ENCODE results near the gene GGTLC3.
"Not testable (repeated sequence)": the region's sequence is repeated elsewhere in the genome, so short reads cannot be mapped to it uniquely, and the experiment has no call there.

The GGTLC3 gene

DNA sequence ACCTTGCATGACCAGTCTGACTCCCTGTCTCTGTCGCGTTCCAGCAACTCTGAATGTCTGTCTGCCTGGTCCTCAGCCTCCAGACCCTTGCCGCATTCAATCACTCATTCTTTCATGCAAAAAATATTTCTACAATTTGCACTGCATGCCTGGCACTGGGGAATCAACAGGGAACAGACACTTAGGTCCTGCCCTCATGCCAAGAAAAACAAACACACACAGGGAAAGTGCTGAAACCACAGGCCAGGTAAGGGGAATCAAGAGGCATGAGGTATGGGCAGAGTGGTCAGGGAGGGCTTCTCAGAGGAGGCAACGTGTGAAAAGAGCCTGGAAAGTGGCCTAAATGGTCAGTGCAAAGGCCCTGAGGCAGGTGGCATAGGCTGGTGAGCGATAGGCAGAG, at the start of gene GGTLC3:
Gene GGTLC3 (minus strand): TSS at position 101 of the 400 bp plus-strand sequence. CDS start 264 bp downstream, outside the sequence.
- not testable (repeated sequence) for H3K9me3 ChIP-seq (ENCODE audit: control insufficient read depth in 2 of 2, low read length in 2 of 2); H3K4me3 ChIP-seq (ENCODE audit: low read length in 2 of 2); H3K27ac ChIP-seq (ENCODE audit: low read depth in 2 of 2, low read length in 2 of 2); H3K4me1 ChIP-seq (ENCODE audit: control insufficient read depth in 2 of 2, insufficient read depth in 2 of 2, low read length in 2 of 2); H3K27me3 ChIP-seq (ENCODE audit: control insufficient read depth in 2 of 2, insufficient read depth in 2 of 2, low read length in 2 of 2); H3K36me3 ChIP-seq (ENCODE audit: control insufficient read depth in 2 of 2, insufficient read depth in 2 of 2, low read length in 2 of 2); H3K9ac ChIP-seq (ENCODE audit: low read depth in 1 of 2, low read length in 2 of 2)

DNA sequence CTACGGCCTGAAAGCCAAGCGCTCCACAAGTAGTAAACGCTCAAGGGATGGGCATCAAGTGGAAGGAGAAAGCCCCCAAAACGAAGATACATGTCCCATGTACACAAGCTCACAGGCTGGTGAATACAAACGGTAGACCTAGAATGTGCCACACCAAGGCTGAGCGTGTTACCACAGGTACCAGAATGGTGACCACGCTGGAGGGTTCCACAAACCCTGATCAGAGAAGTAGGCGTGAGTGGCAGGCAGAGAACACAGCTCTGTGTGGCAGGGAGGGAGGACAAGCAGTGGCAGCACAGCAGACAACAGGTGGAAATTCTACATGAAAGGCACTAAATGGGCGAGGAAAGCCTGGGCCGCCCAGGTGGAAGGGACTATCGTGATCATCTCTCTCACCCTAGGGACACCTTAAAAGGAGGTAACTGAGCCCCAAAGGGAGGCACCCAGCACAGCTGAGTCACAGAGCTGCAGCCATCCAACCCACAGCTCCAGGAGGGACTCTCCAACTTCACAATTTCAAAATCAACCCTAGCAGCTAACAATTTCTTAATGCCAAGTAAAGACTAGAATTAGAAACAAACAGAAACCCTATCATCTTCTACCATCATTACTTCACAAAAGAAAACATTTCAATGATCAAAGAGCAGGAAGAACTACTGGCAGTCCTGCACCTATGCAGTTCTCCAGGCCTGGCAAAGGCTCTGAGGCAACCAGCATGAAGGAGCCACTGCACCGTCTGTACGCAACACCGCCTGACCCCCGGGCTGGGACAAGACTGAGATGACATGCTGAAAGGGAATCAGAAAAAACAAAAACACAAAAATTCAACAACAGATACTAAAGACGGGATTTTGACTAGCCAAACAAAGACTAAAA, 42.4 kb upstream of the GGTLC3 start:
- H3K9ac ChIP-seq (ENCODE audit: low read depth in 1 of 2, low read length in 2 of 2); H3K36me3 ChIP-seq (ENCODE audit: control insufficient read depth in 2 of 2, insufficient read depth in 2 of 2, low read length in 2 of 2); H3K27me3 ChIP-seq (ENCODE audit: control insufficient read depth in 2 of 2, insufficient read depth in 2 of 2, low read length in 2 of 2); H3K4me3 ChIP-seq (ENCODE audit: low read length in 2 of 2); H3K9me3 ChIP-seq (ENCODE audit: control insufficient read depth in 2 of 2, low read length in 2 of 2); H3K27ac ChIP-seq (ENCODE audit: low read depth in 2 of 2, low read length in 2 of 2); H3K4me1 ChIP-seq (ENCODE audit: control insufficient read depth in 2 of 2, insufficient read depth in 2 of 2, low read length in 2 of 2): not testable (repeated sequence)

DNA sequence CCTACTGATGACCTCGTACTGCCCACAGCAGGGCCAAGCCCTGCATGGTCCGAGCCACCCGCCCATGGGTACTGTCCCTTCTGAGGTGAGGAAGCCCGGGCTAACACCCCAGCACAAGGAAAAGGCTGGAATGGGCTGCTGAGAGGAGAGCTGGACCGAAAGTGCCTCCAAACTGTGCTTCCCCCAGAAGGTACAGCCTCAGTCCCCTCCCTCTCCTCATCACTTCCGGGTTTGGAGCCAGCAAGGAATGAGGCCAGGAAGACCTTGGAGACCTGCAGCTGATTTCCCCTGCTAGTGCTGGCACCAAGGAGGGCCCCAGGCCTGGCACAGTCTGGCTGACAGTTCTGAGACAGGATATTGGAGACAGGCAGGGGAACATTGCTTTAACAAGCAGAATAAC, 41.0 kb upstream of the GGTLC3 start:
- not testable (repeated sequence) for H3K27ac ChIP-seq (ENCODE audit: low read depth in 2 of 2, low read length in 2 of 2); H3K4me3 ChIP-seq (ENCODE audit: low read length in 2 of 2); H3K4me1 ChIP-seq (ENCODE audit: control insufficient read depth in 2 of 2, insufficient read depth in 2 of 2, low read length in 2 of 2); H3K9me3 ChIP-seq (ENCODE audit: control insufficient read depth in 2 of 2, low read length in 2 of 2); H3K27me3 ChIP-seq (ENCODE audit: control insufficient read depth in 2 of 2, insufficient read depth in 2 of 2, low read length in 2 of 2); H3K9ac ChIP-seq (ENCODE audit: low read depth in 1 of 2, low read length in 2 of 2); H3K36me3 ChIP-seq (ENCODE audit: control insufficient read depth in 2 of 2, insufficient read depth in 2 of 2, low read length in 2 of 2)

DNA sequence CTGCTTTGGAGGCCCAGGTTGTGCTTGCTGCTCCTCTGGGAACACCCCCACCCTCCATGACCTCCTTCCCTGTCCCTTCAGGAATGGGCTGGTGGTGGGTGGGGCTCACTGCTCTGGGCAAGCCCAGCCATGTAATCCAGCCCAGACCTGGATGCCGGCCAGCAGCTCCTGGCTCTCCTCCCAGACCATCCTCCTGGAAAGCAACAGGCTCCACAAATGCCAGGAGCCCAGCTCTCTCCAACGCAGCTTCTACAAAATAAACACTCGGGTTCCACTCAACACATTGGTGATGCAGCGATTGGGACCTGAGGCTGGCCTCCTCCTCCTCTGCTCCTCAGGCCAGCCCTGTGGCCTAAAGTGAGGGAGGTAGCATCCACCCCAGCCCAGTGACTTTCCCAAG, 40.6 kb upstream of the GGTLC3 start:
- not testable (repeated sequence) for H3K4me3 ChIP-seq (ENCODE audit: low read length in 2 of 2); H3K27me3 ChIP-seq (ENCODE audit: control insufficient read depth in 2 of 2, insufficient read depth in 2 of 2, low read length in 2 of 2); H3K27ac ChIP-seq (ENCODE audit: low read depth in 2 of 2, low read length in 2 of 2); H3K9ac ChIP-seq (ENCODE audit: low read depth in 1 of 2, low read length in 2 of 2); H3K36me3 ChIP-seq (ENCODE audit: control insufficient read depth in 2 of 2, insufficient read depth in 2 of 2, low read length in 2 of 2); H3K4me1 ChIP-seq (ENCODE audit: control insufficient read depth in 2 of 2, insufficient read depth in 2 of 2, low read length in 2 of 2); H3K9me3 ChIP-seq (ENCODE audit: control insufficient read depth in 2 of 2, low read length in 2 of 2)

DNA sequence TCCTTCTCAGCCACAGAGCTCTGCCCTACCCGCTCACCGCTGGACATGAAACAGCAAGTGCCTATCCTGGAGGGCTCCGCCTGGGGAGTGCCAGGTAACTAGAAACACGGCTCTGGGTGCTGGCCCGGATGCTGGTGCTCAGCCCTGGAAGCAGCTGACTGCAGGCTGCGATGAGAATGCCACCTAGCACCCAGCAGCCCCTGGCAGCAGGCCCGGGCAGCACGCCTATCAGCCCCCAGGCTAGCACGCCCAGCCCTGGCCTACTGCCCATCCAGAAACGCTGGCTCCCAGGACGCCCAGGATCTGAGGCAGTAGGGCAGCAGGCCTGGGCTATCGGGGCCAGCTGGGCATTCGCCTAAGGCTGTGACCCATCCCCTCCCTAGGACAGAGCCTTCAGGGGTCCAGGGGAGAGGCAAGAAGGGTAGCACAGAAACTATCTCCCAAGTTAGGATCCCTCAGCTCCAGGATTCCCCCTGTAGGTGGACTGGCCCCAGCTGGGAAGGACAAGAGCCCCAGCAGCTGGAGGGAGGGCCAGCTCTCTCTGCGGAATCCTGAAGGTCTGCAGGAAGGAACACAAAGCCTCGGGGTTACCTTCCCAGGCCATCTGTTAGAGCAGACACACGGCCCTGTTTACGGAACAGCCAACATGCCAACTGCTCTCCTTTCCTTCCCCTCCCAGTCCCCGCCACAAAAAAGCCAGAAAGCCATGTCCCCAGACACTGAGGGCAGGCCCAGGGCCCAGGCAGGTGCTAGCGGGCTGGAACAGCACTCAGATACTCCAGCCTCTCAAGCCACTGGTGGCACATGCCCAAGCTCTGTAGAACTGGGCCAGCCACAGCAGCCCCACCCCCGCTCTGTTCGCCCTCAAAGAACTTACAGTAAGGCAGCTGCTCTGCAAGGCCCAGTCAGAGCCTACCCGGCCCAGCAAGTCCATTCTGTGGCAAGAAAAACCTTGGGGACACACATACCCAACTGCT, 36.6 kb upstream of the GGTLC3 start:
- not testable (repeated sequence) for H3K27me3 ChIP-seq (ENCODE audit: control insufficient read depth in 2 of 2, insufficient read depth in 2 of 2, low read length in 2 of 2); H3K9ac ChIP-seq (ENCODE audit: low read depth in 1 of 2, low read length in 2 of 2); H3K4me3 ChIP-seq (ENCODE audit: low read length in 2 of 2); H3K4me1 ChIP-seq (ENCODE audit: control insufficient read depth in 2 of 2, insufficient read depth in 2 of 2, low read length in 2 of 2); H3K36me3 ChIP-seq (ENCODE audit: control insufficient read depth in 2 of 2, insufficient read depth in 2 of 2, low read length in 2 of 2); H3K27ac ChIP-seq (ENCODE audit: low read depth in 2 of 2, low read length in 2 of 2); H3K9me3 ChIP-seq (ENCODE audit: control insufficient read depth in 2 of 2, low read length in 2 of 2)

DNA sequence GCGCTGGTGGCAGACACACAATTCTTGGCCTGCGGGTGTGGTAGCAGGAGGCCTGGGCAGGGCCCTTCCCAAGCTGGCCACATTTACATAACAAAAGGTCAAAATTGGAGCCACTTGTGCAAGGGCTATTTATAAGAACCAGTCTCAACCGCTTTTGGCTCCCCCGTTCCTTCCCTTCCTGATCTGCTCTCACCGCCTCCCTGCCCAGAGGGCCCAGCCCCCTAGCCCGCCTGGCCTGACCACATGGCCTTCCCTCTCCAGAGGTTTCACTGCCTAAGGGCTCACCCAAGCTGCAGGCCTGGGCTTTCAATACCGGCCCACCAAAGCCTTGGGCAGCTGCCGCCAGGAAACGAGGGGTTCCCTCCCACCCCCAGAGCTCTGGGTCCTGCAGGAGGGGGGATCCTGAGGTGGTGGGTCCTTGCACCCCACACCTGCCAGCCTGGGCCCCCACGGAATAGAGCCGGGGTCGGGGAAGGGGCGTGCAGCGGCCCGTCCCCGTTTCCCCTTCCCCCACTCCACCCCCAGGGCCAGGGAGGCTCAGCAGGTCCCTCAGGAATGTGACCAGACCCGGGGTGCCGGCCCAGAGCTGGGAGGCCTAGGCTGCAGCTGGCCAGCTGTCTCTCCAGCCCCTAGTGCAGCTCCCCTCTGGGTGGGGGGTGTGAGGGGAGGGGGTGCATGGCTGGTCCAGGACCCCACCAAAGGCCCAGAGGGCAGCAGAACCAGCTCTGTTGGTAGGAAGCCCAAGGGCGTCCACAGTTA, 35.1 kb upstream of the GGTLC3 start:
- H3K4me3 ChIP-seq (ENCODE audit: low read length in 2 of 2); H3K27me3 ChIP-seq (ENCODE audit: control insufficient read depth in 2 of 2, insufficient read depth in 2 of 2, low read length in 2 of 2); H3K9me3 ChIP-seq (ENCODE audit: control insufficient read depth in 2 of 2, low read length in 2 of 2); H3K4me1 ChIP-seq (ENCODE audit: control insufficient read depth in 2 of 2, insufficient read depth in 2 of 2, low read length in 2 of 2); H3K36me3 ChIP-seq (ENCODE audit: control insufficient read depth in 2 of 2, insufficient read depth in 2 of 2, low read length in 2 of 2); H3K9ac ChIP-seq (ENCODE audit: low read depth in 1 of 2, low read length in 2 of 2); H3K27ac ChIP-seq (ENCODE audit: low read depth in 2 of 2, low read length in 2 of 2): not testable (repeated sequence)

DNA sequence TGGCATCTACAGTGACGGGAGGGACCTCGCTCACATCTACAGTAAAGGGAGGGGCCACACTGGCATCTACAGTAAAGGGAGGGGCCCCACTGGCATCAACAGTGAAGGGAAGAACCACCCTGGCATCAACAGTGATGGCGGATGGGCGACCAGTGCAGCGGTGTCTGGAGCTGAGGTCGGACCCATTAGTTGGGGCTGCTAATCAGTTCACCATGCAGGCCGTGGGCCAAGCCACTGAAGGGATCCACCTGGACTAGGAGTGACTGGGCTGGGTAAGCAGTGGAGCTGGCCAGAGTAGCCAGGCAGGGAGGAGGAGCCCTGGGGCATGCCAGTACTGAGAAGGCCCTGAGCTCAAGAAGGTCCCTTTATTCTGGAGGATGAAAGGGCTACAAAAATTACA, 33.1 kb upstream of the GGTLC3 start:
- not testable (repeated sequence) for H3K4me1 ChIP-seq (ENCODE audit: control insufficient read depth in 2 of 2, insufficient read depth in 2 of 2, low read length in 2 of 2); H3K36me3 ChIP-seq (ENCODE audit: control insufficient read depth in 2 of 2, insufficient read depth in 2 of 2, low read length in 2 of 2); H3K27ac ChIP-seq (ENCODE audit: low read depth in 2 of 2, low read length in 2 of 2); H3K9ac ChIP-seq (ENCODE audit: low read depth in 1 of 2, low read length in 2 of 2); H3K4me3 ChIP-seq (ENCODE audit: low read length in 2 of 2); H3K27me3 ChIP-seq (ENCODE audit: control insufficient read depth in 2 of 2, insufficient read depth in 2 of 2, low read length in 2 of 2); H3K9me3 ChIP-seq (ENCODE audit: control insufficient read depth in 2 of 2, low read length in 2 of 2)

DNA sequence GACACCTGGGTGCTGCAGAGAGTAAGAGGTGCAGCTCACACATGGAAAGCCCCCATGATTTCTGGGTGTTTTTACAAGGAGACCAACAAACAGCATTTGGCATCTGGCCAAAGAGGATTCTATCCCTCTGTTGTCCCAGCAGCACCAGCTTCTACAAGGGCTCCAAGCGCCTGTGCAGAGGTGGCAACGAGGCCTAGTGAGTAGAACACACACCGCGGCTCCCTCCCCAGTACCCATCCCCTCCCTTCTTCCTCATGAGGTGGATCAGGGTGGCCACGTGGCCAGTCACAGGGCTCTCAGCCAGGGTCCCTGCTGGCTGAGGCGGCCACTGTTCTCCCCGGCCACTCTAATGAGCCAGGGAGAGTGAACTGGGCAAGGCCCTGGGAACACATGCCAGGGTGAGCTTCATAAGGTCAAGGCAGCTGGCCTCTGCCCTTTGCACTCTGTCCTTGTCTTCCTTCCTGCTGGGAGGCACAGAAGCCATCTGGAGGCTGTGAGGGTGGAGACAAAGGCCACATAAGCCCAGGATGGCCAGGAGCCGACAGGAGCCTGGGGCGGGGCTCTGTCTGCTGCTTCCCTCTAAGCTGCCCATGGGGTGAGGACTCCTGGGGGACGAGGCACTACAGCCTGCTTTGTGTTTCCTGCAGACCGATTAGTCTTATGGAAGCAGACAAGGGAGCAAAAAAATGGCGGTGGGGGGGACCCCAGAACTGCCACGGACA, 31.7 kb upstream of the GGTLC3 start:
- H3K27ac ChIP-seq (ENCODE audit: low read depth in 2 of 2, low read length in 2 of 2); H3K9me3 ChIP-seq (ENCODE audit: control insufficient read depth in 2 of 2, low read length in 2 of 2); H3K9ac ChIP-seq (ENCODE audit: low read depth in 1 of 2, low read length in 2 of 2); H3K4me3 ChIP-seq (ENCODE audit: low read length in 2 of 2); H3K27me3 ChIP-seq (ENCODE audit: control insufficient read depth in 2 of 2, insufficient read depth in 2 of 2, low read length in 2 of 2); H3K4me1 ChIP-seq (ENCODE audit: control insufficient read depth in 2 of 2, insufficient read depth in 2 of 2, low read length in 2 of 2); H3K36me3 ChIP-seq (ENCODE audit: control insufficient read depth in 2 of 2, insufficient read depth in 2 of 2, low read length in 2 of 2): not testable (repeated sequence)

DNA sequence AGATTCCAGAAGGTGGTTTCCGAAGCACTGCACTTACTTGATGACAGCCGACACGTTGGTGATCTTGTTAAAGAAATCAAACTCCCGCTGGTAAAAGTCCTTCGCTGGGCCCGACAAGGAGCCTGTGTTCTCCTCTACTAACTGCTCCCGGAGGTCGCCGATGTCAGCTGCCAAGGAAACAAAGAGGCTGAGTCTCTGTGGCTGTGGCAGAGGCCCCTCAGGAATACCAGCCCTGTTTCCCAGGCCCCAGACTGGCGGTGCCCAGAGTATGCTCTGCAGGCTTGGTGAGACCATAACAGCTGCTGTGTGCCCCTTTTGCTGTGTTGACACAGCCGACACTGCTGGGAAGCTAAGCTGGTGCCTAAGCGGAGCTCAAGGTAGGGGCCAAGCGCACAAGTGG, 26.7 kb upstream of the GGTLC3 start:
- not testable (repeated sequence) for H3K4me3 ChIP-seq (ENCODE audit: low read length in 2 of 2); H3K9me3 ChIP-seq (ENCODE audit: control insufficient read depth in 2 of 2, low read length in 2 of 2); H3K9ac ChIP-seq (ENCODE audit: low read depth in 1 of 2, low read length in 2 of 2); H3K27ac ChIP-seq (ENCODE audit: low read depth in 2 of 2, low read length in 2 of 2); H3K27me3 ChIP-seq (ENCODE audit: control insufficient read depth in 2 of 2, insufficient read depth in 2 of 2, low read length in 2 of 2); H3K36me3 ChIP-seq (ENCODE audit: control insufficient read depth in 2 of 2, insufficient read depth in 2 of 2, low read length in 2 of 2); H3K4me1 ChIP-seq (ENCODE audit: control insufficient read depth in 2 of 2, insufficient read depth in 2 of 2, low read length in 2 of 2)
